ENCODE results near the gene FMO3. TPM values are rescaled to one million over a fixed set of nuclear protein-coding genes. Genes with fewer than 3 reads are reported as not detected.

FMO3 gene
- polyA plus RNA-seq, 1 donor (not counting 4 experiments of a cell fraction or from before 2014, with no cell fraction given): not detected

- Histone ChIP-seq H3K9me3 (ENCODE audit: control insufficient read depth, low read depth, low read length) (no peaks in the 10 kb centered on the region), H3K27ac (ENCODE audit: control insufficient read depth, insufficient read depth, low read length) (no peak overlapping the region), H2AFZ (ENCODE audit: control insufficient read depth, low read length) (no peak overlapping the region), H3K4me1 (ENCODE audit: control insufficient read depth, extremely low read depth, insufficient read depth, low read length) (no peaks in the 10 kb centered on the region), H3K9me1 (ENCODE audit: control insufficient read depth, extremely low read depth, insufficient read depth, low read length) (no peaks in the 10 kb centered on the region), H3K4me3 (ENCODE audit: control insufficient read depth in 2 of 3, extremely low read depth in 1 of 3, insufficient read depth in 2 of 3, low read depth in 1 of 3, low read length in 3 of 3) (no peak overlapping the region), H3K4me2 (ENCODE audit: control insufficient read depth, extremely low read depth, insufficient read depth, low read depth, low read length) (no peak overlapping the region), H3K27me3 (ENCODE audit: control insufficient read depth, extremely low read depth, insufficient read depth, low read length) (no peaks in the 10 kb centered on the region), H3K9ac (ENCODE audit: control insufficient read depth, extremely low read depth, insufficient read depth, low read length) (no peak overlapping the region), H4K20me1 (ENCODE audit: control insufficient read depth, extremely low read depth, insufficient read depth, low read length) (no peaks in the 10 kb centered on the region), H3K36me3 (ENCODE audit: control insufficient read depth in 2 of 2, extremely low read depth in 1 of 2, insufficient read depth in 2 of 2, low read length in 2 of 2) (no peaks in the 10 kb centered on the region), H3K79me2 (ENCODE audit: control insufficient read depth, insufficient read depth, low read length) (no peaks in the 10 kb centered on the region)
- dilution Hi-C loops (cut with MboI; ENCODE audit: extremely low pct_ligation_motif_present, low sequenced_read_pairs): no loop called here
- TF ChIP-seq, protein P1, sequence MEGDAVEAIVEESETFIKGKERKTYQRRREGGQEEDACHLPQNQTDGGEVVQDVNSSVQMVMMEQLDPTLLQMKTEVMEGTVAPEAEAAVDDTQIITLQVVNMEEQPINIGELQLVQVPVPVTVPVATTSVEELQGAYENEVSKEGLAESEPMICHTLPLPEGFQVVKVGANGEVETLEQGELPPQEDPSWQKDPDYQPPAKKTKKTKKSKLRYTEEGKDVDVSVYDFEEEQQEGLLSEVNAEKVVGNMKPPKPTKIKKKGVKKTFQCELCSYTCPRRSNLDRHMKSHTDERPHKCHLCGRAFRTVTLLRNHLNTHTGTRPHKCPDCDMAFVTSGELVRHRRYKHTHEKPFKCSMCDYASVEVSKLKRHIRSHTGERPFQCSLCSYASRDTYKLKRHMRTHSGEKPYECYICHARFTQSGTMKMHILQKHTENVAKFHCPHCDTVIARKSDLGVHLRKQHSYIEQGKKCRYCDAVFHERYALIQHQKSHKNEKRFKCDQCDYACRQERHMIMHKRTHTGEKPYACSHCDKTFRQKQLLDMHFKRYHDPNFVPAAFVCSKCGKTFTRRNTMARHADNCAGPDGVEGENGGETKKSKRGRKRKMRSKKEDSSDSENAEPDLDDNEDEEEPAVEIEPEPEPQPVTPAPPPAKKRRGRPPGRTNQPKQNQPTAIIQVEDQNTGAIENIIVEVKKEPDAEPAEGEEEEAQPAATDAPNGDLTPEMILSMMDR (optimal IDR thresholded peaks at IDR 0.05 in 1 of 3, IDR thresholded peaks at IDR 0.05 in 1 of 3, conservative IDR thresholded peaks at IDR 0.05 in 1 of 3; ENCODE audit: extremely low read depth in 1 of 3, insufficient read depth in 2 of 3, low read length in 3 of 3): no peak
- TF ChIP-seq EZH2 (IDR thresholded peaks at IDR 0.05; ENCODE audit: low read length): no peak
- DNase-seq (ENCODE audit: low read depth, low spot score) (no peak), FAIRE-seq (no peak)
Measured at GRCh38 chr1:171155484-171155883, 64.8 kb downstream of the FMO3 start.

DNA sequence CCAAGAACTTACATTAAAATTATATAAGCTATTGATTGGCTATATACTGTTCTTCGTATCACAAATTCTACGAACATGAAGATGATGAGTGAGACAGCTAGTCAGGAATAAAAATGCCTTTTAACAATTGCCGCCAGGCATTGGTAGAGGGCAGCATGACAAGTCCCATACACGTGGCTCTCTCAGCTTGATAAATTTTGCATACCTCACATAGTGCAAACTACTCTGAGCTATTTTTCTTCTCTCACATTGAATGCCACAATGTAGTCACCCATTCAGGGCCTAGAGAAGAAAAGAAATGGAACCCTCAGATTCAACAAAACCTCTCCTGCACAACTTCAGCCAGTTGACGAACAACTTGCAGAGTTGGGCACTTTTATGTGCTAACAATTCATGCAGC, 67.4 kb downstream of the FMO3 start:
- no peak overlapping the region for H3K4me2 ChIP-seq (ENCODE audit: control insufficient read depth, extremely low read depth, insufficient read depth, low read depth, low read length)

More for the DNA sequence above, 67.4 kb downstream of the FMO3 start:
- Histone ChIP-seq H3K9me1 (ENCODE audit: control insufficient read depth, extremely low read depth, insufficient read depth, low read length) (no peaks in the 10 kb centered on the region), H3K4me1 (ENCODE audit: control insufficient read depth, extremely low read depth, insufficient read depth, low read length) (no peaks in the 10 kb centered on the region), H4K20me1 (ENCODE audit: control insufficient read depth, extremely low read depth, insufficient read depth, low read length) (no peaks in the 10 kb centered on the region), H2AFZ (ENCODE audit: control insufficient read depth, low read length) (no peak overlapping the region), H3K4me3 (ENCODE audit: control insufficient read depth in 2 of 3, extremely low read depth in 1 of 3, insufficient read depth in 2 of 3, low read depth in 1 of 3, low read length in 3 of 3) (no peak overlapping the region), H3K36me3 (ENCODE audit: control insufficient read depth in 2 of 2, extremely low read depth in 1 of 2, insufficient read depth in 2 of 2, low read length in 2 of 2) (no peaks in the 10 kb centered on the region), H3K9ac (ENCODE audit: control insufficient read depth, extremely low read depth, insufficient read depth, low read length) (no peak overlapping the region), H3K9me3 (ENCODE audit: control insufficient read depth, low read depth, low read length) (no peaks in the 10 kb centered on the region), H3K27me3 (ENCODE audit: control insufficient read depth, extremely low read depth, insufficient read depth, low read length) (no peaks in the 10 kb centered on the region), H3K27ac (ENCODE audit: control insufficient read depth, insufficient read depth, low read length) (no peak overlapping the region), H3K79me2 (ENCODE audit: control insufficient read depth, insufficient read depth, low read length) (no peaks in the 10 kb centered on the region)
- dilution Hi-C loops (cut with MboI; ENCODE audit: extremely low pct_ligation_motif_present, low sequenced_read_pairs): no loop called here
- TF ChIP-seq, protein P1 (optimal IDR thresholded peaks at IDR 0.05 in 1 of 3, IDR thresholded peaks at IDR 0.05 in 1 of 3, conservative IDR thresholded peaks at IDR 0.05 in 1 of 3; ENCODE audit: extremely low read depth in 1 of 3, insufficient read depth in 2 of 3, low read length in 3 of 3): no peak
- no peak for TF ChIP-seq EZH2 (IDR thresholded peaks at IDR 0.05; ENCODE audit: low read length)
- FAIRE-seq (no peak), DNase-seq (ENCODE audit: low read depth, low spot score) (no peak)

Measured in keratinocyte (primary cell).